Right lobe of liver (tissue), 4 donors: ENCODE measurements around the gene ASCC3.

Source experiments
- POLR2A ChIP-seq: fragments of 450-650 bp; IDR thresholded peaks from one replicate; pipeline ENCODE4 v1.6.1; 2017; ENCODE audit warnings: antibody characterized with exemption, mild to moderate bottlenecking
- TF ChIP-seq, protein P1 (sequence below), 4 donors: fragments of 200-600 bp in 3 of 4; fragments of 450-650 bp in 1 of 4; IDR thresholded peaks; one replicate each; pipeline versions ENCODE4 v1.5.1 to v1.8.0; 2016 to 2022; ENCODE audit warnings: antibody characterized with exemption in 4 of 4, mild to moderate bottlenecking in 2 of 4
- donor health status: DM: no; HTN: no; CAD: no.
- donor health status: DM: no; HTN: no; CAD: no.
- donor health status: DM: no; HTN: yes; CAD: no.

DNA sequence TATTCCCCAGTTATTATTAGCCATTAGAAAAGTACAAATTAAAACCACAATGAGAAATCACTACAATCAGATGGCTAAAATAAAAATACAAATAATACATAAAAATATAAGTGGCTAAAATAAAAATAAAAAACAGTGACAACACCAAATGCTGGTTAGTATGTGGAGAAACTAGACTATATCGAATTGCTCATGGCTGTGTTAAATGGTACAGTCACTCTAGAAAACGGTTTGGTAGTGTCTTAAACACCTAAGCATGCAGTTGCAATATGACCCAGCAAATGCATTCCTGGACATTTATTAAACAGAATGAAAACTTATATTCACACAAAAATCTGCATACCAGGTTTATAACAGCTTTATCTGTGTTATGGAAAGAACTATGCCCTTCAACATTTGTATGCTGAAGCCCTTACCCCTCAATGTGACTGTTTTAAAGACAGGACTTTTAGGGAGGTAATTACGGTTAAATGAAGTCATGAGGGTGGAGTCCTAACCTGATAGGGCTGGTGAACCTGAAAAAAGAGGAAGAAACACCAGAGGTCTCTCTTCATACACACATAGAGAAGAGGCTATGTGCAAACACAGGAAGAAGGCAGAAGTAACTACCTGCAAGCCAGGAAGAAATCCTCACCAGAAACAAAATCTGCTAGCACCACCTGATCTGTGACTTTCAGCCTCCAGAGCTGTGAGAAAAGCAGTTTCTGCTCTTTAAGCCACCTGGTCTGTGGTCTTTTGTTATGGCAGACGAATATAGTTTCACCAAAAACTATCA lies 84.9 kb downstream of the ASCC3 start:
- TF ChIP-seq, protein P1, sequence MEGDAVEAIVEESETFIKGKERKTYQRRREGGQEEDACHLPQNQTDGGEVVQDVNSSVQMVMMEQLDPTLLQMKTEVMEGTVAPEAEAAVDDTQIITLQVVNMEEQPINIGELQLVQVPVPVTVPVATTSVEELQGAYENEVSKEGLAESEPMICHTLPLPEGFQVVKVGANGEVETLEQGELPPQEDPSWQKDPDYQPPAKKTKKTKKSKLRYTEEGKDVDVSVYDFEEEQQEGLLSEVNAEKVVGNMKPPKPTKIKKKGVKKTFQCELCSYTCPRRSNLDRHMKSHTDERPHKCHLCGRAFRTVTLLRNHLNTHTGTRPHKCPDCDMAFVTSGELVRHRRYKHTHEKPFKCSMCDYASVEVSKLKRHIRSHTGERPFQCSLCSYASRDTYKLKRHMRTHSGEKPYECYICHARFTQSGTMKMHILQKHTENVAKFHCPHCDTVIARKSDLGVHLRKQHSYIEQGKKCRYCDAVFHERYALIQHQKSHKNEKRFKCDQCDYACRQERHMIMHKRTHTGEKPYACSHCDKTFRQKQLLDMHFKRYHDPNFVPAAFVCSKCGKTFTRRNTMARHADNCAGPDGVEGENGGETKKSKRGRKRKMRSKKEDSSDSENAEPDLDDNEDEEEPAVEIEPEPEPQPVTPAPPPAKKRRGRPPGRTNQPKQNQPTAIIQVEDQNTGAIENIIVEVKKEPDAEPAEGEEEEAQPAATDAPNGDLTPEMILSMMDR (IDR thresholded peaks at IDR 0.05): no peak
- TF ChIP-seq POLR2A: no peak
